ENCODE data around the gene PLA2G4E. TPM values are rescaled to one million over a fixed set of nuclear protein-coding genes. Genes with fewer than 3 reads are reported as not detected.
A peak's percentile ranks its signal among the peaks of the same experiment; 100 is the strongest.

Gene PLA2G4E
- total RNA-seq, 1 experiment from 2014 or later, result not detected

GRCh38 chr15:41990243-41990605 is 30.6 kb downstream of the PLA2G4E start:
- Histone ChIP-seq H3K4me3 (ENCODE audit: low read depth in 2 of 2, low read length in 2 of 2) (no peak overlapping the region), H3K27me3 (ENCODE audit: control insufficient read depth, insufficient read depth, low read length) (no peaks in the 10 kb centered on the region), H3K4me1 (ENCODE audit: control insufficient read depth, insufficient read depth, low read length) (no peaks in the 10 kb centered on the region; the same call in 1 of the 2 replicates), H3K36me3 (ENCODE audit: control insufficient read depth, insufficient read depth, low read length) (no peaks in the 10 kb centered on the region), H3K27ac (ENCODE audit: low read length) (no peak overlapping the region), H3K9me3 (ENCODE audit: control insufficient read depth, insufficient read depth, low read depth, low read length) (no peaks in the 10 kb centered on the region)
- no peak for DNase-seq (ENCODE audit: low read depth, low spot score)
- intact Hi-C loops (cut with micrococcal nuclease; ENCODE audit: unreplicated experiment) (no loop called here), in situ Hi-C loops (cut with HindIII; ENCODE audit: low pct_unique_long_range_greater_than_20kb, low sequenced_read_pairs) (no loop called here)
- BruUV-seq (replicated peaks), result no TSS peak
- ChIA-PET CTCF (interaction anchor here (0.9 to 1.6 kb wide), 3 partner anchors 64 to 94 kb away, joined by 3 to 9 read pairs (median 4); no protein-coding TSS in a partner anchor), POLR2A (interaction anchor here (0.5 kb wide), 1 partner anchor 528 kb away, joined by 8 read pairs; no protein-coding TSS in a partner anchor)
- no peak for ATAC-seq
- TF ChIP-seq CTCF (IDR thresholded peaks at IDR 0.05) (no peak), REST (IDR thresholded peaks at IDR 0.05; ENCODE audit: insufficient read depth in 1 of 2, low read depth in 2 of 2, low read length in 1 of 2) (no peak), POLR2AphosphoS5 (IDR thresholded peaks at IDR 0.05; ENCODE audit: low read depth, low read length) (no peak), TCF7L2 (IDR thresholded peaks at IDR 0.05; ENCODE audit: low read depth, low read length) (no peak), SIN3A (IDR thresholded peaks at IDR 0.05; ENCODE audit: borderline replicate concordance, insufficient read depth, low read depth, low read length) (no peak)

- ATAC-seq, result peak; percentile 96
- Histone ChIP-seq H3K4me1 (ENCODE audit: control insufficient read depth, insufficient read depth, low read length) (no peaks in the 10 kb centered on the region; the same call in 1 of the 2 replicates), H3K27me3 (ENCODE audit: control insufficient read depth, insufficient read depth, low read length) (no peaks in the 10 kb centered on the region), H3K36me3 (ENCODE audit: control insufficient read depth, insufficient read depth, low read length) (no peaks in the 10 kb centered on the region), H3K4me3 (ENCODE audit: low read depth in 2 of 2, low read length in 2 of 2) (no peak overlapping the region), H3K9me3 (ENCODE audit: control insufficient read depth, insufficient read depth, low read depth, low read length) (no peaks in the 10 kb centered on the region), H3K27ac (ENCODE audit: low read length) (no peak overlapping the region)
- intact Hi-C loops (cut with micrococcal nuclease; ENCODE audit: unreplicated experiment), result loop anchor here (2.0 to 5.0 kb wide), 2 partner anchors 69 to 148 kb away; no protein-coding TSS in a partner anchor
- TF ChIP-seq REST (IDR thresholded peaks at IDR 0.05; ENCODE audit: insufficient read depth in 1 of 2, low read depth in 2 of 2, low read length in 1 of 2) (no peak), CTCF (IDR thresholded peaks at IDR 0.05) (peak; percentile 97), SIN3A (IDR thresholded peaks at IDR 0.05; ENCODE audit: borderline replicate concordance, insufficient read depth, low read depth, low read length) (no peak), POLR2AphosphoS5 (IDR thresholded peaks at IDR 0.05; ENCODE audit: low read depth, low read length) (no peak), TCF7L2 (IDR thresholded peaks at IDR 0.05; ENCODE audit: low read depth, low read length) (no peak)
- peak; percentile 70 for DNase-seq (ENCODE audit: low read depth, low spot score)
- BruUV-seq (replicated peaks), result no TSS peak
- in situ Hi-C loops (cut with HindIII; ENCODE audit: low pct_unique_long_range_greater_than_20kb, low sequenced_read_pairs), result no loop called here
- CTCF ChIA-PET, result interaction anchor here (0.9 to 1.6 kb wide), 3 partner anchors 64 to 95 kb away, joined by 3 to 9 read pairs (median 4); no protein-coding TSS in a partner anchor
- POLR2A ChIA-PET, result no interaction called here
Observed at GRCh38 chr15:41989573-41990242, 31.1 kb downstream of the PLA2G4E start.
